Thoracic aorta (tissue), 2 donors: ENCODE results near the gene RSU1. TPM values are rescaled to one million over a fixed set of nuclear protein-coding genes. Genes with fewer than 3 reads are reported as not detected.
A peak's percentile ranks its signal among the peaks of the same experiment; 100 is the strongest.

Experiments
- ATAC-seq: fragments of 150-250 bp; one replicate; pipeline ENCODE4 v1.8.0; 2017; ENCODE audit warnings: low read depth; ENCODE audit not compliant: insufficient number of reproducible peaks, low FRiP score
- DNase-seq: peaks from one replicate; pipeline ENCODE4 v3.0.0-alpha.2; 2020; ENCODE audit warnings: low spot score
- H3K27ac ChIP-seq, 2 donors: fragments of 200-600 bp; sonication (generic); 1 replicate in 1 of 2; 2 replicates in 1 of 2; pipeline ENCODE4 v1.5.1; 2016; ENCODE audit warnings: mild to moderate bottlenecking in 2 of 2, moderate library complexity in 2 of 2
- H3K27me3 ChIP-seq: fragments of 200-600 bp; sonication (generic); replicated peaks from 2 replicates; pipeline ENCODE4 v1.6.0; 2016; ENCODE audit warnings: mild to moderate bottlenecking; ENCODE audit not compliant: insufficient read depth
- H3K36me3 ChIP-seq: fragments of 200-600 bp; sonication (generic); one replicate; pipeline ENCODE4 v1.5.1; 2016
- H3K4me1 ChIP-seq, 2 donors: fragments of 200-600 bp; sonication (generic); 1 replicate in 1 of 2; 2 replicates in 1 of 2; pipeline versions ENCODE4 v1.5.1 to v1.6.0; 2016; ENCODE audit warnings: low read depth in 2 of 2, mild to moderate bottlenecking in 1 of 2; ENCODE audit not compliant: control insufficient read depth in 1 of 2
- H3K4me3 ChIP-seq: fragments of 200-600 bp; sonication (generic); 2 replicates; pipeline ENCODE4 v1.5.1; 2016; ENCODE audit warnings: mild to moderate bottlenecking
- H3K9me3 ChIP-seq: fragments of 200-600 bp; sonication (generic); 2 replicates; pipeline ENCODE4 v1.5.1; 2016
- total RNA-seq, 2 donors: library from RNA; depleted of rRNA; stranded (reverse); fragments of >200 nt; gene quantifications; one replicate each; pipeline versions ENCODE4 v1.1.0 to v1.2.3, GENCODE V29; 2016
- TF ChIP-seq, protein P1 (sequence below): fragments of 200-600 bp; sonication (generic); IDR thresholded peaks from one replicate; pipeline ENCODE4 v1.5.1; 2019; ENCODE audit warnings: antibody characterized with exemption

The RSU1 gene
- 100 to 1,000 TPM in 1 of 2 donors, 10 to 100 TPM in 1; 88.0 to 122 TPM for total RNA-seq

DNA sequence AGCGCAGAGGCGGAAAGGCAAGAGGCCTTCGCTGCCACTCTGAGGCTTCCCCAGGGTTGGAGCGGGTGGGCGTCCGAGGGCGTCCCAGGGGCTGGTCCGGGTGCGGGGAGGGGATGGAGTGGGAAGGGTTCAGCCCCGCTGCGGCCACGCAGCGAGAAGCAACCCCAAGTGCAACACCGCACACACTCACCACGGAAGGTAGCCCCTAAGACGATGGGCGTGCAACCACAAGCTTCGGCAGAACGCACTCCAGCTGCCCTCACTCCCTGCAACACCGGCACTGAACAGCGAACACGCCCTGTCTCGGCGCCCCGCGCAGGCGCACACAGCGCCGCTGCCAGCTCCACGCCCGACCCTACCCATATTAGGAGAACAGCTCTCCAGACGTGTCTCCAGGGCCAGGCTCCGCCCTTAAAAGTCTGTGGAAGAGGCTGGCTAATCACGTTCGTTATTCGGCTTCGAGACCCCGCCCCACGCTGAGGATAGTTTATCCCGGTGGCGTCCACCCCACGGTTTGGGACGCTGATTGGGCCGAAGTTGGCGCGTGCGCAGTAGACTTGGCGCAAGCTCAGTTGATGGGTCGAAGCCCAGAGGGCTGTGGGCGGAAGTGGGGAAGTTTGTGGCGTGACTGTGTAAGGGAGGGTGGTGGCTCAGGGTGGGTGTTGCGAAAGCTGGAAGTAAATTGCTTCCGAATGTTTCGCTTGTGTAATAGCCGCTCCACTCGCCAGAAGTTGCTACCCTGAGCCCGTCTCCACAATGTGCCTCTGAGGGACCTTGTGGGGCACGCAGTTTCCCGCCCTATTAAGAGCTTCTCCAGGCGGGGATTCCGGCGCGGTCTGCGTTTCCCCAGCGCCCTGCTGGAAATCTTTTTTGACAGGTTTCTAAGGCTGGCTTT, at the start of gene RSU1:
Gene RSU1 (minus strand): TSS at position 300 of the 895 bp plus-strand sequence. CDS start 343 bp downstream, outside the sequence.
- H3K36me3 ChIP-seq = no peaks in the 10 kb centered on the region
- peak; percentile 99 for ATAC-seq
- peaks cover 7 to 46% of the 10 kb centered on the region in 2 donors for H3K4me1 ChIP-seq

DNA sequence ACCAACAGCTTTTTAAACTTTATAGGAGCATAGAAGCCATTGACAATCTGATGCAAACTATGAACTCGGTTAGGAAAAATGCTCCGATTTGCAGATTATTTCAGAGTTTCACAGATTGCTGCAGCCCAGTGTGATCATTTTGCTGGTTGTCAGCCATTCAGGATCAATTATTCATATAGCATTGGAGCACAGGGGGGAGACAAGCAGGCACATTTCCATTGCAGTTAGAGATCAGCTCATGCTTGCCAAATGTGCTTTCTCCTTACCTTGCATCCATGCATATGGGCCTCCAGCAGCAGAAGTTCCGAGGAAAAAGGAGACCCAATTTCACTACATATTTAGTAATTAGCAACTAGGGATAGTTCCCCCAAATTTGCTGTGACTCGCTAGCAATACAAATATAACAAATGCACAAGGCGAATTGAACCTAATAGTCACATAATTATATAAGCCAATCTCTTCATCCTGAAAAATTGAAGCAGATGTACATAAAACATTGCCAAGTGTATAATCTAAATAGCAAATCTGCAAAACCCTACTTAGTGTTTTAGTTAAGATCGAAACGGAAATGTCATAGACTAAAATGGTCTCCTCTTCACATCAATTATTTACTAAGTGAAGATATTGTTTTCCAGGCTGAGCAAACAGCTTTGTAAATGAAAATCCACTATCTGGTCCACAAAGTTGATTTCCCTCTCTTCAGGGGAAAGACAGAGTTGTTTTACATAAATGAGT, 49.5 kb upstream of the RSU1 start:
- ATAC-seq (no peak), DNase-seq (no peak)
- Histone ChIP-seq H3K4me3 (no peak overlapping the region), H3K36me3 (no peaks in the 10 kb centered on the region), H3K27ac (no peak overlapping the region), H3K4me1 (no peaks in the 10 kb centered on the region), H3K9me3 (no peaks in the 10 kb centered on the region), H3K27me3 (no peaks in the 10 kb centered on the region)
- TF ChIP-seq, protein P1, sequence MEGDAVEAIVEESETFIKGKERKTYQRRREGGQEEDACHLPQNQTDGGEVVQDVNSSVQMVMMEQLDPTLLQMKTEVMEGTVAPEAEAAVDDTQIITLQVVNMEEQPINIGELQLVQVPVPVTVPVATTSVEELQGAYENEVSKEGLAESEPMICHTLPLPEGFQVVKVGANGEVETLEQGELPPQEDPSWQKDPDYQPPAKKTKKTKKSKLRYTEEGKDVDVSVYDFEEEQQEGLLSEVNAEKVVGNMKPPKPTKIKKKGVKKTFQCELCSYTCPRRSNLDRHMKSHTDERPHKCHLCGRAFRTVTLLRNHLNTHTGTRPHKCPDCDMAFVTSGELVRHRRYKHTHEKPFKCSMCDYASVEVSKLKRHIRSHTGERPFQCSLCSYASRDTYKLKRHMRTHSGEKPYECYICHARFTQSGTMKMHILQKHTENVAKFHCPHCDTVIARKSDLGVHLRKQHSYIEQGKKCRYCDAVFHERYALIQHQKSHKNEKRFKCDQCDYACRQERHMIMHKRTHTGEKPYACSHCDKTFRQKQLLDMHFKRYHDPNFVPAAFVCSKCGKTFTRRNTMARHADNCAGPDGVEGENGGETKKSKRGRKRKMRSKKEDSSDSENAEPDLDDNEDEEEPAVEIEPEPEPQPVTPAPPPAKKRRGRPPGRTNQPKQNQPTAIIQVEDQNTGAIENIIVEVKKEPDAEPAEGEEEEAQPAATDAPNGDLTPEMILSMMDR = no peak

More for the DNA sequence above, at the start of gene RSU1:
- TF ChIP-seq, protein P1 = no peak
- no peaks in the 10 kb centered on the region for H3K9me3 ChIP-seq
- H3K4me3 ChIP-seq = peak within 1 kb of the TSS; percentile 78
- peak; percentile 100 for DNase-seq
- H3K27ac ChIP-seq = peak within 1 kb of the TSS; percentile 83 to 96
- H3K27me3 ChIP-seq = no peaks in the 10 kb centered on the region

DNA sequence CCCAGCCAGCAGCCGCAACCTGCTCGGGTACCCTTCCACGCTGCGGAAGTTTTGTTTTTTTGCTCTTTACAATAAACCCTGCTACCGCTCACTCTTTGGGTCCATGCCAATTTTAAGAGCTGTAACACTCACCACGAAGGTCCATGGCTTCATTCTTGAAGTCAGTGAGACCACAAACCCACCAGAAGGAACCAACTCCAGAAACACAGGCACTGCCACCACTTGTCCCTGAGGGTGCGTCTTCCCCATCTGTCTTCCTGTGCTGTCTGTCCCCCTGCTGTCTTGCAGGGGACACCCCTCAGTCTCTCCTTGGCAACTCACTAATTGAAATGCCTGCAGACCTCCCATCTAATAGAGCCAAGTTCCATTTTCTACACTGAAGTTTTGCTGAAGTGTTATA, 48.5 kb upstream of the RSU1 start:
- TF ChIP-seq, protein P1 = no peak
- H3K4me1 ChIP-seq = no peaks in the 10 kb centered on the region
- H3K36me3 ChIP-seq = no peaks in the 10 kb centered on the region
- H3K4me3 ChIP-seq = no peak overlapping the region
- no peak for ATAC-seq
- H3K27ac ChIP-seq = no peak overlapping the region
- no peaks in the 10 kb centered on the region for H3K9me3 ChIP-seq
- DNase-seq = no peak
- no peaks in the 10 kb centered on the region for H3K27me3 ChIP-seq

DNA sequence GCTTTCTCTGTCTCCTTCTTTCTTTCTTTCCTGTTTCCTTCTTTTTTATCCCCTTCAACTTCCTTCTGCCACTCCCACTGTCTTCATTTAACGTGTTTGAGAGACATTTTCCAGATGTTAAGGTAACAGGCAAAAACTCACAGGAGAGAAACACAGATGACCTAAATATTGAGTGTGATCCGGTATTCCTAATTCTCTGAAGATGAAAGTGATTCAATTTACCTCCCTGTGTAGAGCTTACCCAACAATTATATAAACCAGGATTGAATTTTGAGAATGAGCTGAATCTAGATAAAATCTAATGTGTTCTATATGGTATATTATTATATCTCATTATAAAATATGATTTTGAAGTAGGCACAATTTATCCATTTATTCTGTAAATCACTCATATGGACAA, 46.5 kb upstream of the RSU1 start:
- no peaks in the 10 kb centered on the region for H3K36me3 ChIP-seq

More for the DNA sequence above, 46.5 kb upstream of the RSU1 start:
- TF ChIP-seq, protein P1 = no peak
- no peaks in the 10 kb centered on the region for H3K27me3 ChIP-seq
- H3K4me3 ChIP-seq = no peak overlapping the region
- H3K9me3 ChIP-seq = no peaks in the 10 kb centered on the region
- no peak for DNase-seq
- H3K4me1 ChIP-seq = no peaks in the 10 kb centered on the region
- H3K27ac ChIP-seq = no peak overlapping the region
- no peak for ATAC-seq
